Glutamatergic neuron (in vitro differentiated cells): ENCODE results near the gene ATG9A. TPM values are rescaled to one million over a fixed set of nuclear protein-coding genes. Genes with fewer than 3 reads are reported as not detected.

ENCODE experiments used
- DNase-seq: peaks from one replicate; pipeline ENCODE4 v3.0.0; 2022
- H3K27ac Mint-ChIP-seq: one replicate; pipeline ENCODE4 v1.8.0; 2020; ENCODE audit warnings: mild to moderate bottlenecking, mixed read lengths, inconsistent platforms; ENCODE audit not compliant: unreplicated experiment
- H3K27me3 Mint-ChIP-seq: one replicate; pipeline ENCODE4 v1.8.0; 2020; ENCODE audit warnings: mild to moderate bottlenecking, moderate library complexity, mixed read lengths, inconsistent platforms; ENCODE audit not compliant: unreplicated experiment
- H3K36me3 Mint-ChIP-seq: one replicate; pipeline ENCODE4 v1.8.0; 2020; ENCODE audit warnings: mild to moderate bottlenecking, mixed read lengths, inconsistent platforms; ENCODE audit not compliant: unreplicated experiment
- H3K4me1 Mint-ChIP-seq: one replicate; pipeline ENCODE4 v1.8.0; 2020; ENCODE audit warnings: mild to moderate bottlenecking, low read depth, mixed read lengths, inconsistent platforms; ENCODE audit not compliant: unreplicated experiment
- H3K4me3 Mint-ChIP-seq: one replicate; pipeline ENCODE4 v1.8.0; 2020; ENCODE audit warnings: mild to moderate bottlenecking, mixed read lengths, inconsistent platforms; ENCODE audit not compliant: unreplicated experiment
- H3K9me3 Mint-ChIP-seq: one replicate; pipeline ENCODE4 v1.8.0; 2020; ENCODE audit warnings: mild to moderate bottlenecking, moderate library complexity, mixed read lengths, inconsistent platforms; ENCODE audit not compliant: unreplicated experiment
- CTCF ChIP-seq: fragments of 200-600 bp; sonication (generic); IDR thresholded peaks from one replicate; pipeline ENCODE4 v1.5.0; 2021; ENCODE audit not compliant: partially characterized antibody, unreplicated experiment
- total RNA-seq: library from RNA; stranded (reverse); fragmentation: NEBNext Ultra II Directional; extraction: Animal tissue kit (Norgen Biotek cat#: 25700); gene quantifications from one replicate; pipeline ENCODE4 v1.2.1, GENCODE V29; 2021; ENCODE audit not compliant: unreplicated experiment

The ATG9A gene
- total RNA-seq, 1 donor from 2014 or later: 80.4 TPM

GRCh38 chr2:219273937-219274336 lies 44.5 kb upstream of the ATG9A start:
- Mint-ChIP-seq H3K27me3 (peaks cover 9% of the 10 kb centered on the region), H3K4me3 (no peak overlapping the region), H3K36me3 (no peaks in the 10 kb centered on the region), H3K9me3 (peaks cover 16% of the 10 kb centered on the region), H3K27ac (no peak overlapping the region), H3K4me1 (peaks cover 21% of the 10 kb centered on the region)
- TF ChIP-seq CTCF: no peak
- no peak for DNase-seq

- no peak for TF ChIP-seq CTCF
- H3K4me3 Mint-ChIP-seq: no peak overlapping the region
- H3K4me1 Mint-ChIP-seq: peaks cover 12% of the 10 kb centered on the region
- no peak for DNase-seq
- no peaks in the 10 kb centered on the region for H3K36me3 Mint-ChIP-seq
- H3K27ac Mint-ChIP-seq: no peak overlapping the region
- H3K27me3 Mint-ChIP-seq: peaks cover 9% of the 10 kb centered on the region
- peaks cover 11% of the 10 kb centered on the region for H3K9me3 Mint-ChIP-seq
These were observed 43.6 kb upstream of the ATG9A start for GRCh38 chr2:219272995-219273394.

- Mint-ChIP-seq H3K27ac (no peak overlapping the region), H3K4me1 (peaks cover 7% of the 10 kb centered on the region), H3K27me3 (peaks cover 9% of the 10 kb centered on the region), H3K36me3 (no peaks in the 10 kb centered on the region), H3K9me3 (peaks cover 10% of the 10 kb centered on the region), H3K4me3 (no peak overlapping the region)
- no peak for TF ChIP-seq CTCF
- no peak for DNase-seq
These were observed 42.9 kb upstream of the ATG9A start for GRCh38 chr2:219272356-219272755.

- TF ChIP-seq CTCF: no peak
- no peak for DNase-seq
- H3K4me3 Mint-ChIP-seq: no peak overlapping the region
- peaks cover 4% of the 10 kb centered on the region for H3K4me1 Mint-ChIP-seq
- no peaks in the 10 kb centered on the region for H3K36me3 Mint-ChIP-seq
- no peak overlapping the region for H3K27ac Mint-ChIP-seq
- H3K9me3 Mint-ChIP-seq: peaks cover 10% of the 10 kb centered on the region
- H3K27me3 Mint-ChIP-seq: peaks cover 9% of the 10 kb centered on the region
These were observed 41.6 kb upstream of the ATG9A start for GRCh38 chr2:219271021-219271420.

GRCh38 chr2:219270055-219270372 lies 40.6 kb upstream of the ATG9A start:
- peaks cover 11% of the 10 kb centered on the region for H3K9me3 Mint-ChIP-seq
- peaks cover 9% of the 10 kb centered on the region for H3K27me3 Mint-ChIP-seq
- no peaks in the 10 kb centered on the region for H3K36me3 Mint-ChIP-seq
- TF ChIP-seq CTCF: no peak
- H3K4me1 Mint-ChIP-seq: peaks cover 4% of the 10 kb centered on the region
- peak overlapping the region; percentile 11 for H3K4me3 Mint-ChIP-seq
- DNase-seq: no peak
- H3K27ac Mint-ChIP-seq: no peak overlapping the region
